ENCODE data around the gene NEURL1B.

DNA sequence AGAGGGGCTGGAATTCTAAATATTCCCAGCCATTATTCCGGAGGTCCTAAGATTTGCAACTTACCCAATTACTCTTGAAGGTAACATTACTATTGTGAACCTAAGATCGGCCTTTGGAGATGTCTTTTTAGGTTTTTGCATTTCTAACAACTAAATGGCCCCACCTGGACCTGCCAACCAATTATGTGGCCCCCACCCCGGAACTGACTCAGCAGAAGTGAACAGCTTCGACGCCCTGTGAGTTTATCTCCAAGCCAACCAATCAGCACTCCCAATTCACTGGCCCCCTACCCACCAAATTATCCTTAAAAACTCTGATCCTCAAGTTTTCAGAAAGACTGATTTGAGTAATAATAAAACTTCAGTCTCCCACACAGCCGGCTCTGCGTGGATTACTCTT, 62.9 kb downstream of the NEURL1B start:
- TF ChIP-seq, protein P1, sequence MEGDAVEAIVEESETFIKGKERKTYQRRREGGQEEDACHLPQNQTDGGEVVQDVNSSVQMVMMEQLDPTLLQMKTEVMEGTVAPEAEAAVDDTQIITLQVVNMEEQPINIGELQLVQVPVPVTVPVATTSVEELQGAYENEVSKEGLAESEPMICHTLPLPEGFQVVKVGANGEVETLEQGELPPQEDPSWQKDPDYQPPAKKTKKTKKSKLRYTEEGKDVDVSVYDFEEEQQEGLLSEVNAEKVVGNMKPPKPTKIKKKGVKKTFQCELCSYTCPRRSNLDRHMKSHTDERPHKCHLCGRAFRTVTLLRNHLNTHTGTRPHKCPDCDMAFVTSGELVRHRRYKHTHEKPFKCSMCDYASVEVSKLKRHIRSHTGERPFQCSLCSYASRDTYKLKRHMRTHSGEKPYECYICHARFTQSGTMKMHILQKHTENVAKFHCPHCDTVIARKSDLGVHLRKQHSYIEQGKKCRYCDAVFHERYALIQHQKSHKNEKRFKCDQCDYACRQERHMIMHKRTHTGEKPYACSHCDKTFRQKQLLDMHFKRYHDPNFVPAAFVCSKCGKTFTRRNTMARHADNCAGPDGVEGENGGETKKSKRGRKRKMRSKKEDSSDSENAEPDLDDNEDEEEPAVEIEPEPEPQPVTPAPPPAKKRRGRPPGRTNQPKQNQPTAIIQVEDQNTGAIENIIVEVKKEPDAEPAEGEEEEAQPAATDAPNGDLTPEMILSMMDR (IDR thresholded peaks at IDR 0.05; ENCODE audit: poor library complexity, severe bottlenecking): no peak
- TF ChIP-seq POLR2AphosphoS5 (IDR thresholded peaks at IDR 0.05): no peak
